GM21723 (cell line): ENCODE data around the gene CRYBB2.
"Not testable (repeated sequence)": the region's sequence is repeated elsewhere in the genome, so short reads cannot be mapped to it uniquely, and the experiment has no call there.

Experiments
- ATAC-seq: cut with Tn5 transposase; IDR thresholded peaks from one replicate; pipeline ENCODE4 v1.9.1; 2021; ENCODE audit warnings: mild to moderate bottlenecking, moderate library complexity; ENCODE audit not compliant: unreplicated experiment

The CRYBB2 gene, protein sequence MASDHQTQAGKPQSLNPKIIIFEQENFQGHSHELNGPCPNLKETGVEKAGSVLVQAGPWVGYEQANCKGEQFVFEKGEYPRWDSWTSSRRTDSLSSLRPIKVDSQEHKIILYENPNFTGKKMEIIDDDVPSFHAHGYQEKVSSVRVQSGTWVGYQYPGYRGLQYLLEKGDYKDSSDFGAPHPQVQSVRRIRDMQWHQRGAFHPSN

DNA sequence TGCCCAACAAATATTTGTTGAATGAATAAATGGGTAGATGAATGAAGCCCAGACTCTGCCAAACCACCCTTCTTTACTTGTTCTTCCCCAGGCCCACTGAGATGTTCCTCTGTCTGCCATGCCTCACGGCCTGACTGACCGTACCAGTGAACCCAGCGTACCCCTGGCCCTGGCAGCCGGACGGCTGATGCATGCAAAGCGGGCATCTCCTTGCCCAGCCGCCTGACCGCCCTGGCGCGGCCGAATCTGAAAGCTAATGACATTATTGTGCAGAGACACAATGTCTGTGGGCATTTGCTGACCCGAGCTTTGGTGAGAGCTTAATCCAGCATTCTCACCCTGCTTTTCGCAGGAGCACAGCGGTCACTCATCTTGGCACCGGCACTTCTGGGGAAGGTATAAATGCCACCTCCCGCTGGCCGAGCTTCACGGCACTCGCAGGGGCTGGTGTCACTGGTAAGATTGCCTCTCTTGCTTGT lies at the start of gene CRYBB2:
Gene CRYBB2, plus strand, starts transcription at position 429 of the 479 bp plus-strand sequence. CDS start 1,791 bp downstream, outside the sequence.
- ATAC-seq: no peak

DNA sequence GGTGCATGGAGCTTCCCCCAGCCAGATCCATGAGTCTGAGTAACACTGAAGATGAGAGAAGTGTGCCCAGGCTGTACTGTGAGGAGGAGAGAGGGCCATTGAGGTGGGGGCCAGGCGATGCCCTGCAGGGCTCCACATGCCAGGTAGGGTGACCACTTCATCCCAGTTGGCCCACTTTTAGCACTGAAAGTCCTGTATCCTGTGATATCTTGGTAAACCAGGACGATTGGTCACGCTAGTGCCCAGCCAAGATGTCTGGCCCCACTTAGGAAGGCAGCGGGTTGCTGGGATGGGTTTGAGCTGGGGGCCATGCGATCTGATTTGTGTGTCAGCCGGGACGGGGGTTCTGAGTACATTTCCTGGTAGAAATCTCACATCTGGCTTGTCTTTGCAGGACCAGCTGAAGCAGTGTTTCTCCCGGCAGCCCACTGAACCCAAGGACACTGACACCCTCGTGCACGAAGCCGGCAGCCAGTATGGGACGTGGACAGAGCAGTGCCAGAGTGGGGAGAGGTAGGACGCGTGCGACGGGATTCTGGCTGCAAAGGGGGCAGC lies 48.9 kb upstream of the CRYBB2 start:
- ATAC-seq: no peak

DNA sequence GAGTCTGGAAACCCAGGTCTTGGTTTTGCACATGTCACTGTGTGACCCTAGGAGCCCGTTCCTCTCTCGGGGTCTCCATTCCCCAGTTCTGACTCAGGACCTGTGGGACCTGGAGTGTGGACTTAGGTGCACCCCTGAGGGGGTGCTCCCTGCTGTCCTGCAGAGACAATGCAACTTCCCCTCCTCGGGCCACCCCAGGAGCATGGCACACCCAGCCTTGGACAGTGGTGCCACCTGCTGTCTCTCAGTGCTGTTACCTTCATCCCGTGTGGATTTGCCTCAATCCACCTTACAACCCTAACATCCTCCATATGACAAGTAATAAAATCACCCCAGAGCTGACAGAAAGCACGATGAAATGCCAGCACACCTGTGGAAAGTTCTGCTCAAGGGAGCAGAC lies 47.3 kb upstream of the CRYBB2 start:
- ATAC-seq: no peak

DNA sequence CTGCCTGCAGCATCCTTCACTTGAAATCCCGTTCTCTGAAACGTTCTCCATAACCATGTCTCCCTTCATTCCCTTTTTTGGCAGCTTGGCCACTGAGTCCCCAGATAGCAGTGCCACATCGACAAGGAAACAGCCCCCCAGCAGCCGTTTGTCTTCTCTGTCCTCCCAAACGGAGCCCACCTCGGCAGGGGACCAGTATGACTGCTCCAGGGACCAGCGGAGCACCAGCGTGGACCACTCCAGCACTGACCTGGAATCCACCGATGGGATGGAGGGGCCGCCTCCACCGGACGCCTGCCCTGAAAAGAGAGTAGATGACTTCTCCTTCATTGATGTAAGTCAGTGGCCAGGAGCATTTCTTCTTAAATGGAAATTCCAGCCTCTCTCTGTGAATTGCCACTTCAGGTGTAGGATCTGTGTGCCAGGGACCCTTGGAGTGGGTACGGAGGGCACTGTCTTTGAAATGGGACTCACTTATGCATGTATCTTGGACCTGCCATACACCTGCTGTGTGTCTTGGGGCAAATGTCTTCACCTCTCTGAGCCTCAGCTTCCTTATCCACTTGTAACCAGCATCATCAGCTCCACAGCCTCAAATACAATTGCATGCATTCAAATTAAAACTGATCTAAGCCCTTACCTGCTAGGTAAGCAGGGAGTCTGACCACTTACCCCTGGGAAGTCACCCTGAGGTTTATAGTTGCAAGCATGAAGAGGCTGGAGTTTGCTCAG lies 45.1 kb upstream of the CRYBB2 start:
- no peak for ATAC-seq

DNA sequence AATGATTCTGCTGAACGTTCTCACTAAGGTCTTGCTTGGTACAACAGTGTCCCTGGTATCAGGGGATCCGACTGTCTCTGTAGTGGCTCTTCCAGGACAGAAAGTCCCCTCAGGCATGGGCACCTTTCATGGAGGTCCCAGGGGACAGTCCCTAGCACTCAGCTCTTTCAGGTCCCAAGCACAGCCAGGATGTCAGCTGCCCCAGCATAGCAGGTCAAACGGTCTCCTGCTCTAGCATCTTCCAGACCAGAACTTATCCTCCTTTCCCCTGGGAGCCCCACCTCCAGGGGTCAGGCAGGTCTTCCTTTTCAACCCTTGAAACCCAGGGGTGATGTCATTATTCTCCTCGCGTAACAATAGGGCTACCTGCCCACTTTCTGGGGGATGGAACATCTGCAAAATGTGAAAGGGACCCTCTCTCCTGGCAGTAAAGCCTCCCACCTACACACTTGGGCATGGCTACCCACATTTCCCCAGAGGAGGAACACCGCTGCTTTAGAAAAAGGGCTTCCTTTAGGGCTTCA lies 44.5 kb upstream of the CRYBB2 start:
- ATAC-seq: no peak

DNA sequence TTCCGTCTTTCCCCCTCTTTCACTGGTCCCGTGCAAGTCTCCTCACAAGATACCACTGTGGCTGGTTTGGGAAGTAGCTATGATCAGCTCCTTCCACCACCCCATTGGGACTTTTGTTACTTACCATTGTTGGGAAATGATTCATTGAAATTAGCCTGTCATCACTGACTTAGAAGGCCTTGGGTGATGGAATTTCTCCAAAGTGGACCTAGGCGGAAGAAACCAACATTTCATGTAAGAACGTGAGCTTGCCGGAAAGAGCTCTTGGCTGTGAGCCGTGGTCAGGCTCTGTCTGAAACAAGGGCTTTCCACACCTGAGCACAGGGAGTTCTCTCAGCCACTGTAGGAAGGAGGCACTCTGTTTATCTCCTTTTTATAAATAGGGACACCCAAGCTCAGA lies 43.3 kb upstream of the CRYBB2 start:
- ATAC-seq: no peak

DNA sequence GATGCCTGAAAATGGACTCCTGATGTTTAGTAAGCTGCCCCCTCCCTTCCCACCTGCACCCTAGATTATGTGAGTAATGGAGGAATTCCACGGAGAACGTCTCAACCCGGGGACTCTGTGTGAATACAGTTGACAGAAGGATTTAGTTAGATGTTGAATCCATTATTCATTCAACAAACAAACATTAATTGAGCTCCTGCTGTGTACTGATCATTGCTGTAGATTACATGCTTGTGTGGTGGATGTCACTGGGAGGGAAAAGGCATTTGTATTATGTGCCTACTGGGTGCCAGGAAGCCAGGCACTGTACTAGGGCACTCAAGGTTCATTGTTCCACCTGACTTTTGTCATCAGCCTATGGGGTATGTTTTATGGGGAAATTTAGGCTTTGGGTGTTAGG lies 42.6 kb upstream of the CRYBB2 start:
- no peak for ATAC-seq

DNA sequence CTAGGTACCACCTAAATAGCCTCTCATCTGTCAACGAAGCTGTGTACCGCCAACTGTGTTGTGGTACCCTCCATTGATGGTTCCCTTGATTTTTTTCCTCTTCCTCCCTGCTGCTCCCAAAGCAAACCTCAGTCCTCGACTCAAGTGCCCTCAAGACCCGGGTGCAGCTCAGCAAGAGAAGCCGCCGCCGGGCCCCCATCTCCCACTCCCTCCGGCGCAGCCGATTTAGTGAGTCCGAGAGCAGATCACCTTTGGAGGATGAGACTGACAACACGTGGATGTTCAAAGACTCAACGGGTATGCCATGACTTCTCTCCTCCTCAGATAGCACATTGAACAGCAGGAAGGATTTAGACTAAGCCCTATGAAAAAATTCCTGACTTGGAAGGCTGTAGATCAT lies 42.2 kb upstream of the CRYBB2 start:
- no peak for ATAC-seq

DNA sequence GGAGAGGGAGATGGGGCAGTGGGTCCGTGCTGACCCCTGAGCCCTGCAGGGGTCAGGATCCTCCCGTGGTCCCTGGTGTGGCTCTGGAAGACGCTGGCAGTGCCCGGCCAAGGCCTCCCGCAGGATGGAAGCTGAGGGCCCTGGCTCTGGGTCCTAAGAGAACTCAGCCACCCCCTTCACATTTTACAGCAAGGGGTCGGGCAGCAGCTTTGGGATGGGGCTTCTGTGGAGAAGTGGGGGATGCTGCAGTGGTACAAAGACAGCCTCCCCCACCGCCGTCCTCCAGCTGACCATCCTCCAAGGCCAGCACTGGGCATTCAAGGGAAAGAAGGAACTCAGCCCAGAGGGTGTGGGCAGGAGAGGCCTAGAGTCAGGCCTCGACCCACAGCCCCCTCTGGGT lies 41.5 kb upstream of the CRYBB2 start:
- ATAC-seq: no peak

DNA sequence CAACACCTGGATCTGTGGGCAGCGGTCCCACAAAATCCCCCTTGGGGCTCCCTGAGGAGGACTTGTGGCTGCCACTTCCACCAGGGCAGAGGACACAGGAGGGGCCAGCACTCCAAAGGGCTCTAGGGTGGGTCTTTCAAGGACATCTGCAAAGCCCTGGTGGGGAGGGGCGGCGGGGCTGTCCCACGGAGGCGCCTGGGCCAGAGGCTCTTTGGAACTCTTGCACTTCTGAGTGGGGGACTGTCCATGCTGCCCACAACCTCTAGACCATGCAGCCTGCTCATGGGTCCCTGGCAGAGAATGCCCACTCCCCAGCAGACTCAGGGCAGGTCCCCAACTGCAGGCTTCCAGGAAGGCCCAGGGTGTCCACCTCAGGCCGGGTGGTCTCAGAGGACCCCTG lies 41.1 kb upstream of the CRYBB2 start:
- ATAC-seq: not testable (repeated sequence)

DNA sequence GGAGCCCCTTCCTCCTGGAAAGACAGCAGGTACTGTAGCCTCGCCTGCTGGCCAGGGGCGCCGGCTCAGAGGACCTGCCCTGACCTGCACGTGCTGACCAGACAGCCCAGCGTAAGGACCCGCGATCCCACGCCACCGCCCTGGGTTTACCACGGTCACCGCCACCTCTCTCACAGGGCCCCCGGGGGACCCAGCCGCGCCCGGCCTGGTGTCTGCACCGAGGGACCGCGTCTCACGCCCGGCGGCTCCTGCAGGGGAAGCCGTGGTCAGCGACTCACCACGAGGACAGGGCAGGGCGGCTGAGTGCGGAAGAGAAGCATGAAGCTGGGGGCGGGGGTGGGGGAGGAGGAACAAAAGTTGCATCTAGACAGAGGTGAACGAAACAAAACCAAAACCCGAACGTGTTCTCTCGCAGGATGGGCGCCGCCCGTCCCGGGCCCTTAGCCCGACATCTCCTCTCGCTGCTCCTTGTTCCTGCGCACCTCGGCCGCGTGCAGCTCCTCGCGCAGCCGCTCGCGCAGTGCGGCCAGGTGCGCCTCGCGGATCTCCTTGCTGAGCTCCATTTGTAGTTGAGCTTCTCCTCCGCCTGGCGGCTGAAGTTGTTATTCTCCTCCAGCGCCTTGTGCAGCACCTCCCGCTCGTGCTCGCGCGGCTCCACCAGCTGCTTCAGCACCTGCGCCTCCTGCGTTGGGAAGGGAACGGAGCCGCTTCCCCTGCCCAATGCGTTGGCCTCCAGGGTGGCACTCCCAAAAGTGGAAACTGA lies 40.4 kb upstream of the CRYBB2 start:
- ATAC-seq: not testable (repeated sequence)

DNA sequence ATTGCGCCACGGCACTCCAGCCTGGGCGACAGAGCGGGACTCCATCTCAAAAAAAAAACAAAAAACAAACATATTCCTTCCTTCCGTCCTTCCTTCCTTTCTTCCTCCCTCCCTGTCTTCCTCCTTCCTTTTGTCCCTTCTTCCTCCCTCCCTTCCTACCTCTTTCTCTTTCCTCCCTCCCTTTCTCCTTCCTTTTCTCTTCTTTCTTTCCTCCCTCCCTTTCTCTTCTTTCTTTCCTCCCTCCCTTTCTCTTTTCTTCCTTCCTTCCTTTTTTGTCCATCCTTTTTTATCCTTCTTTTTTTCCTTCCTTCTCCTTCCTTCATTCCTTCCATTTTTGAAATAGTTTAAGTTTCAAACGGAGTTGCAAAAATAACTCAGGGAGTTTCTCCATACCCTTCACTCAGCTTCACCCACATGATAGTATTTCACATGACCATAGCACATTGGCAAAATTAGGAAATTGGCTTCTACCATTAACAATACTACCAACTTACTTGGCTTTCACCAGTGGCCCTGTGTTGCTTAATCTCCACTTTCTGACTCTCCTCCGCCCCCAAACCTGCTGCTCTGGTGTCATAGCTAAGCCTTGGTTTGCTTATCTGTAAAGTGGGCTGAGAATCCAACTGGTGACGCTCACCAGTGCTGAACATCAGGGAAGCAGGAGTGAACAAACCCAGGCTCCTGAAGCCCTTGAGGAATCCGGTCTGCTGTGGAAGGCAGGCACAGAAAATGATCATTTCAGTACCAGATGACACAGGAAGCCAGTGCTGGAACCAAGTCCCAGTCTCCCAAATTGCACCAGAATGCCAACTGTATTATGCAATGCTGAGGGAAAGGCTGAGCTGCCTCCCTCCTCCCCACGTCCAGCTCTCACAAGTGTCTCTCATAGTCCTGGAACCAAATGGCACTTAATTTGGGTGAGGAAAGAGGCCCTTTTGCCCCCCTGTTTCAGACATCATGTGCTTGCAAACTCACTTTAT lies 37.0 kb upstream of the CRYBB2 start:
- ATAC-seq: no peak

DNA sequence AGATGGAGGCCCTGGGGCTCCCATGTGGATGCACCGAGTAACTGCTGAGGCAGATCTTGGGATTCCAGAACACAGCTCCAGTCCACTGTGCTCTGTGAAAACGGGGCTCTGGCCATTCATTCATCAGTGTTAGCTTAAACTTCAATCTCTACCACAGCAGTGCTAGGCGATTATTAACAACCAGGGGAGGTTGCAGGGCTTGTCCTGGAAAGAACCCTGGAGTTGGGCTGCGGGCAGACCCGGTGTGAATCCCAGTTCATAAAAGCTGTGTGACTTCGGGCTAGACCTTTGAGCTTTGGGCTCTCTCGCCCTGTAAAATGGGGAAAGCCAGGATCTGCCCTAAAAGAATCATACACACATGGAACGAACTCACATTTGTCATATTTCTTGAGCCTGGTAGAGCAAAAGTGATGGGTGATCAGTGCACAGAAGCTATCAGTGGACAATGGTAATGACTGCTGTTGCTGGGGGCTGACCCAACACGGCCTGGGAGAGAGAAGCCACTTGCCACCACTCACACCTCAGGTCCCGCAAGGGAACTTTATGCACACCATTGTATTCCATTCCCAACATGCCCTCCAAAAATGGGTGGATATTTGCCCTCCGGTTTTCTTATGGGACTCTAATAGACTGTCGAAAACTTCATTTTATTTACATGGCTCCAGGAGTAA lies 35.4 kb upstream of the CRYBB2 start:
- ATAC-seq: no peak

DNA sequence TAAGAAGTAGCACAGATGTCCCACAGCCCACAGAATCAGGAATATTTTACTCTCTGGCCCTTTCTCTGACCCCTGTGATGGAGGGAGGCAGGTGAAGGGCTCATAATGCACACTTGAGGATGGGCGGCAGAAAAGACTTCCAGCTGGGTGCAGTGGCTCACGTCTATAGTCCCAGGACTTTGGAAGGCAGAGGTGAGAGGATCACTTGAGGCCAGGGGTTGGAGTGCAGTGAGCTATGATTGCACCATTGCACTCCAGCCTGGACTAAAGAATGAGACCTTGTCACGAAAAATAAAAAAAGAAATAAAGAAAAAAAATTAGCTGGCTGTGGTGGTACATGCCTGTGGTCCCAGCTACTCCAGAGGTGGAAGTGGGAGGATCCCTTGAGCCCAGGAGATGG lies 33.3 kb upstream of the CRYBB2 start:
- no peak for ATAC-seq

DNA sequence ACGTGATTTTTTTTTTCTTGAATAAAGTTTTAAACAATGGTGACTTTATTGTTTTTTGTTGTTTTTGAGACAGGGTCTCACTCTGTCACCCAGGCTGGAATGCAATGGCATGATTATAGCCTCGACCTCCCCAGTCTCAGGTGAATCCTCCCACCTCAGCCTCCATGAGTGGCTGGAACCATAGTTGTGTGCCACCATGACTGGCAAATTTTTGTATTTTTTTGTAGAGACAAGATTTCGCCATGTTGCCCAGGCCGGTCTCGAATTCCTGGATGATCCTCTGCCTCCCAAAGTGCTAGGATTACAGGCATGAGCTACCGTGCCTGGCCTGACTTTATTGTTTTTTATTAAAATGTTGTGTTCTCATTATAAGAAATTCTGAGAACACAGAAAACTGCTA lies 32.0 kb upstream of the CRYBB2 start:
- ATAC-seq: no peak

DNA sequence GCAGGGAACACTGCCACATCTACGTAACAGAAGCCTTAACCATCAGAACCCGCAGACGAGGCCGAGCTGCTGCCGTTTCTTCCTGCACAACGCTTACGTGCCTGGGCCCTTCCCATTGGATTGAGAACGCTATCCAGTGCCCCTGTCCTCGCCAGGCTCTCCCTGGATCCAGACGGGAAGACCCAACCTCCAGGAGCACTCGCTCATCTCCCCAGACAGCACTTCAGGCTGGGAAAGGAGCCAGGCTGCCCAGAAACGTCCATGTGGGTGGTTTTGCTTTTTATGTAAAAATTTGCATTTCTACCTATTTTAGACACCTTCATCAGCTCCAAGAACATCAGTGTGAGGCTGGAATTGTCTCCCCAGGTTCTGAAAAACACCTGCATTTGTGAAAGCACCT lies 27.0 kb upstream of the CRYBB2 start:
- no peak for ATAC-seq

DNA sequence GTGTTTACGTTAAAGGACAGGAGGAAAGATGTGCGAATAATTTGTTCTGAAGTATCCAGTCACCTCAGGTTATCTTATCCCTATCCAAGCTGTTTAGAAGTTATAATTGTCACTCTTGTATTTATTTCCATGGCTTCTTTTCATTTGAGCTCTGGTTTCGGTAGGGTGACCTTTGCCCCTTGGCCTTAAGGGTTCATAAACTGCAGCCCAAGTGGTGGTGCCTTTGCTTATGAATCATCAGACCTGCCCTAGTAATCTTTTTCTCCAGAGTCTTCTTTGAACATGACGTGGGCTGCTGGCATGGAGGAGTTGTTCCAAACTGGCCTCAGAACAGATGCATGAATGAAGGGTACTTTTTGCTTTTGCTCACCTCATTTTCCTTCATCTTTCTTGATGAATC lies 26.3 kb upstream of the CRYBB2 start:
- ATAC-seq: no peak

DNA sequence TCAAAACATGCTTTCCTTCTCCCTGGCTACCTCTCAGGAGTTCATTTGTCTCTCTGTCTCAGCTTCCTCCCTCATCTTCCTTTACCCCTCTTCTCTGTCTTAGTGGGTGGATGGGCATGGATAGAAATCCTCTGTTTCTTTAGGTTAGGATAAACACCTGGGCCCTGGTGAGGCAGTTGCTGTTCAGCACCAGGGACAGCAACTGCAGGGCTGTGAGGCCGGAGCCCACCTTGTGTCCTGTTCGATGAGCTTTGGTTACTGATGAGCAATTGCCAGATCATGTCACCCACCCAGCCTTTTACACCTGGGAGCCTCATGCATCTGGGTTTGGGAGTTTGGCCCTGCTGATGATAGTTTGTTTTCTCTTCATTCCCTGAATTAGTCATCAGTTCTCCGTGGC lies 25.9 kb upstream of the CRYBB2 start:
- no peak for ATAC-seq

DNA sequence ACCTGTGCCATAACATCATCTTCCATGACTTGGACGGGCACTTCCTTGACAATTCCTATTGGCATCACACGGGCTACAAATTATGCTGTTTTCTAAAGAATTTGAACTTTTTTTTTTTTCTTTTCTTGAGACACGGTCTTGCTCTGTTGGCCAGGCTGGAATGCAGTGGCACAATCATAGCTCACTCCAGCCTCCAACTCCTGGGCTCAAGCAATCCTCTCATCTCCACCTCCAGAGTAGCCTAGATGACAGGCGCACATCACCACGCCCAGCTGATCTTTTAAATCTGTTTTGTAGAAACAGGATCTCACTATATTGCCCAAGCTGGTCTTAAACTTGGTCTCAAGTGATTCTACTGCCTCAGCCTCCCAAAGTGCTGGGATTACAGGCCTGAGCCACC lies 23.1 kb upstream of the CRYBB2 start:
- ATAC-seq: no peak

DNA sequence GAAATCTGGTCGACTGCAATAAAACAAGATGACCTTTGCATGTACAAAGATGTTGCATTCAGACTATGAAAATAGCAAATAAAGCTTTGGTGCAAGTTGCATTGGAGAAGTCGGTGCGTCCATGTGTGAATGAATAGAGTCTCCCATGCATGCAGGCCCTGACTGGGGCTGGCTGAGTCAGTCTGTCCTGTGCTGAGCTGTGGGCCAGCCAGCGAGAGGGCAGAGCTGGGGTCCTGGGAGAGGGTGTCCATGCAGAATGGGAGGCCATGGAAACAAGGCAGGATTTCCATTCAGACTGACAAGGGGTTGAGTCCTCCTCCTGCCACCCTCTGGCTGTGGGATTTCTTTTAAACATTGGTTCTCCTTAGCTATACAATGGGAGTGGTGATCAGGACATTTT lies 22.1 kb upstream of the CRYBB2 start:
- no peak for ATAC-seq
